HG03108 (cell line): ENCODE measurements around the gene RYR1.
"Not testable (repeated sequence)": the region's sequence is repeated elsewhere in the genome, so short reads cannot be mapped to it uniquely, and the experiment has no call there.

Experiments
- ATAC-seq: cut with Tn5 transposase; IDR thresholded peaks from one replicate; pipeline ENCODE4 v1.9.1; 2021; ENCODE audit warnings: moderate library complexity; ENCODE audit not compliant: unreplicated experiment

The RYR1 gene

GRCh38 chr19:38599722-38600121, 166.2 kb downstream of the RYR1 start:
- ATAC-seq, result no peak

DNA sequence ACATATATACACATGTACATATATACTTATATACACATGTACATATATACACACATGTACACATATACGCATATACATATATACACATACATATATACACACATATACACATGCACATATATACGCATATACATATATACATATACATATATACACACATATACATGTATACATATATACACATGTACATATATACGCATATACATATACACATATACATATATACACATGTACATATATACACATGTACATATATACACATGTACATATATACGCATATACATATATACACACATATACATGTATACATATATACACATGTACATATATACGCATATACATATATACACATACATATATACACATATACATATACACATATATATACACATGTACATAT, 169.4 kb downstream of the RYR1 start:
- not testable (repeated sequence) for ATAC-seq

DNA sequence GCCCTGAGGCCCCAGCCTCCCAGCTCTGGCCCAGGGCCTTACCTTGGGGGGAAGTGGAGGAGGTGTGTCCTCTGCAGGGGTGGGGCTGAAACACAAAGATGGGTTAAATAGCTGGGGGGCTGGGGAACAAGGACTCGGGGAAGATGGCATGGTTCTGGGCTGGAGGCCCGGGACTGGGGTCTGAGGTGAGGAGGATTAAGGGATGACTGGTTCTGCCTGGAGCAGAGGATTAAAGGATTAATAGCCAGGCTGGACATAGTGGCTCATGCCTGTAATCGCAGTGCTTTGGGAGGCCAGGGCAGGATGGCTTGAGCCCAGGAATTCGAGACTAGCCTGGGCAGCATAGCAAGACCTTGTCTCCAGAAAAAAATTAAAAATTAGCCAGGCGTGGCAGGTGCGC, 172.6 kb downstream of the RYR1 start:
- no peak for ATAC-seq

- no peak for ATAC-seq
Measured at GRCh38 chr19:38614289-38614688, 180.8 kb downstream of the RYR1 start.

DNA sequence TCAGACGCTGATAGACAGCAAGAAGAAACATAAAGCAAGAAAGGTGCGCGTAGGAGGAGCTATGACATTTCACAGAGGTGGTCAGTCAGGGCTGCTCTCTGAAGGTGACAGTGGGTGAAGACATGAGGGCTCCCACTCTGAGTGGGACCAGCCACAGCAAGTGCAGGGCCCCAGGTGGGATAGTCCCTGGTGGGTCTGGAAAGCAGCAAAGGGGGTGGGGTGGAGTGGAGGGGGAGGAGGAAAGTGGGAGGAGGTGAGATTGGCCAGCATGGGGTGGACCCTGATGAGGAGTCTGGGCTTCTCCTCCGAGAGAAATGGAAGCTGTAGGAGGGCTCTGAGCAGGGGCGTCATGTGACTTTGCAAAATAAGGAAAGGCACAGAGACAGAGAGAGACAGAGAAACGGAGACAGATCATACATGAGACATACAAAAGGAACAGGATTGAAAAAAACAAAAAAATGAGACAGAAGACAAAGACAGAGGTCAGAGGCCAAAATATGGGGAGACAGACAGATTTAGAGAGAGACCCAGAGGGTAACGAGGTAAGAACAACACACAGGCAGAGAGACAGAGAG, 181.6 kb downstream of the RYR1 start:
- no peak for ATAC-seq

DNA sequence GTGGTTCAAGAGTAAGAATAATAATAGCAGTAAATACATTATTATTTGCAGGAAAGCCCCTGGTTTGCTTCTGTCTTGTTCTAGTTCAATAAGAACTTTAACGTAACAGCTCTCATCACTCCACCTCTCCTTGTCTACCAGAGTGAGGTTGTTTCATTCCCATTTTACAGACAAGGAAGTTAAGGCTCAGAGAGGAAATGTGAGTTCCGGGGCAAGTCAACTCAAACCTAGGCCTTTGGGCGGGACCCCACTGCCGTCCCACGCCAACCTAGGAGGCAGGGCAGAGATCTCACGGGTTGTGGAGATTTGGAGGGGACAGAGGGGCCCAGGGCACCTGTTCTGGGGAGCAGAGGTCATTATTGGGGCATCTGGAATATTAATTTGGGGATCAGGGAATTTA, 182.8 kb downstream of the RYR1 start:
- no peak for ATAC-seq

- no peak for ATAC-seq
Measured at GRCh38 chr19:38617283-38617763, 183.8 kb downstream of the RYR1 start.

DNA sequence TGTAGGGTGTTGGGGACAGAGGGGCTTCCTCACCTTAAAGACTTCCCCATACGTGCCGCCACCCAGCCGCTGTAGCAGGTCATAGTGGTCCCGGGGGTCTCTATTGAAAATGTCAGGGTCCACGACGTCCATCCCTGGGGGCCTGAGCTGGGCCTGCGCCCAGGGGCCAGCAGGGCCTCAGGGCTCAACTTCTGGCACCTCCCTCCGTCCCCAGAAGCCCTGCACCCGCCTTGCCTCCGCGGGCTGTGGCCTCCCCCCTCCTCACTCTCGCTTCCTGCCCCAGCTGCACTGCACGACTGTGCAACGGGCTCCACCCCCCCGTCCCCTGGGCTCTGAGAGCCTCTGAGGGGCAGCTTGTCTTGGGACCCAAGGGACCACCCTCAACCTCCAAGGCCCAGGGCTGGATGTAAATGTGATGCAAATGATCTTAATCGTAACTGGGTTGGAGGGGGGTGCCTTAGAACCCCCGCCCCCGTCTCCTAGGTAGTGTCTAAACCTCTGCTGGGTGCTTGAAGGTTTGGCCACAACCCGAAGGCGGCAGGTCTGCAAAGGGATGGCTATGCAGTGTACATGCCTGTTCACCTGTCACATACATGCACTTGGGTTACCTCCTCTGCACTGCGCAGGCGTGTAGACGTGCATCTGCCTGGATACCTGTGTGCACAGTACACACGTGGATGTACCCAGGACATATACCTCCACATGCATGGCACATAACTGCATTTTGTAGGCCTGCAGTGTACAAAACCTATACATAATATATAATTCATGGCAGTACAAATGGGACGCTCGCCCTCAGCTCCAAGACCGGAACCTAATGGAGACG, 184.5 kb downstream of the RYR1 start, which contains the start of gene MAP4K1:
Gene MAP4K1 (minus strand): TSS at position 190 of the 826 bp plus-strand sequence. CDS start 58 bp downstream, at position 132.
- ATAC-seq, result peak; percentile 61

GRCh38 chr19:38618590-38619360, 185.3 kb downstream of the RYR1 start, which contains the start of gene EIF3K:
EIF3K (plus strand) TSS chr19:38619188; CDS start chr19:38619269, 81 bp downstream.
- ATAC-seq, result peak; percentile 47

- ATAC-seq, result no peak
Measured at GRCh38 chr19:38619361-38620174, 186.1 kb downstream of the RYR1 start.

GRCh38 chr19:38624822-38625221, 191.3 kb downstream of the RYR1 start:
- no peak for ATAC-seq

- ATAC-seq, result no peak
Measured at GRCh38 chr19:38626401-38626800, 192.9 kb downstream of the RYR1 start.

- ATAC-seq, result no peak
Measured at GRCh38 chr19:38629568-38629967, 196.1 kb downstream of the RYR1 start.

- not testable (repeated sequence) for ATAC-seq
Measured at GRCh38 chr19:38631301-38631700, 197.8 kb downstream of the RYR1 start.

DNA sequence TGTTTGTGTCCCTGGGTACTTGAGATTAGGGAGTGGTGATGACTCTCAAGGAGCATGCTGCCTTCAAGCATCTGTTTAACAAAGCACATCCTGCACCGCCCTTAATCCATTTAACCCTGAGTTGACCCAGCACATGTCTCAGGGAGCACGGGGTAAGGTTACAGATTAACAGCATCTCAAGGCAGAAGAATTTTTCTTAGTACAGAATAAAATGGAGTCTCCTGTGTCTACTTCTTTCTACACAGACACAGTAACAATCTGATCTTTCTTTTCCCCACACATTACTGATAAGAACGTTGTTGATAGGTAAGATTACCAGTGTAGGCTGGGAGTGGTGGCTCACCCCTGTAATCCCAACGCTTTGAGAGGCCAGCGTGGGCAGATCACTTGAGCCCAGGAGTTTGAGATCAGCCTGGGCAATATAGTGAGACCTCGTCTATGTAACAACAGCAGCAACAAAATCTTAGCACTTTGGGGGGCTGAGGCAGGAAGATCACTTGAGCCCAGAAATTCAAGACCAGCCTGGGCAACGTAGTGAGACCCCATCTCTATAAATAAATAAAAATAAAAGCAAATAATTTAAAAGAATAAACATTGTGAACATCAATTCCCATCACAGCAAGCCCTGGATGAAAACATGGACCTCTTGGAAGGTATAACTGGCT, 198.5 kb downstream of the RYR1 start:
- ATAC-seq, result not testable (repeated sequence)

DNA sequence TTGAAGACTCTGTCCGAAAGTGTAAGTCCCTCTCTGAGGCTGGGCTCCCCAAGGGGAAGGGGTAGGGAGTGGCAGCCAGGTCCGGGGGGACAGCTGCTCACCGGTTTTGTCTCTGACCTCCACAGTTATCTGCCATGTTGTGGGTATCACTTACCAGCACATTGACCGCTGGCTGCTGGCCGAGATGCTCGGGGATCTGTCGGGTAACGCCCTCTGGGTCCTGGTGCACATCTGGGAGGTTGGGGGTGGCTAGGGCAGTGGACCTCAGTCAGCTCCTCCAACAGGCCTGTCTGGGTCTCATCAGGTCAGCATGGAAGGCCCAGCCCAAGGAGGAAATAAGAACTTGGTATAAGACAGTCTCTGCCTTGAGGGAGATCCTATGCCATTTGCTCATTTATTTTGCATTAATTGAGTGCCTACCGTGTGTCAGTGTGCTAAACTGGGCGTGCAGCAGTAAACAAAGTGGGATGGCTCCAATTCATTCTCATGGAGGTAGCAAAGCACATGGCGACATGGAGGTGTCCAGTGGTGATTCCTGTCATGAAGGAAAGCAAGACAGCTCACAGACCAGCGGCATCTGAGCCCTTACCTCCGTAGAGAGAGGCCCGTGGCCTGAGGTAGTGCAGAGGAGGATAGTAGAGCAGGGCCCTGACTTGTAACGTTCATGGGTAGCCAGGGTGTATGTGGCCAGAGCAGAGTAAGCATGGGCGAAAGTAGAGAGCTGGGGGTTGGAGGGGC, 199.2 kb downstream of the RYR1 start:
- no peak for ATAC-seq

DNA sequence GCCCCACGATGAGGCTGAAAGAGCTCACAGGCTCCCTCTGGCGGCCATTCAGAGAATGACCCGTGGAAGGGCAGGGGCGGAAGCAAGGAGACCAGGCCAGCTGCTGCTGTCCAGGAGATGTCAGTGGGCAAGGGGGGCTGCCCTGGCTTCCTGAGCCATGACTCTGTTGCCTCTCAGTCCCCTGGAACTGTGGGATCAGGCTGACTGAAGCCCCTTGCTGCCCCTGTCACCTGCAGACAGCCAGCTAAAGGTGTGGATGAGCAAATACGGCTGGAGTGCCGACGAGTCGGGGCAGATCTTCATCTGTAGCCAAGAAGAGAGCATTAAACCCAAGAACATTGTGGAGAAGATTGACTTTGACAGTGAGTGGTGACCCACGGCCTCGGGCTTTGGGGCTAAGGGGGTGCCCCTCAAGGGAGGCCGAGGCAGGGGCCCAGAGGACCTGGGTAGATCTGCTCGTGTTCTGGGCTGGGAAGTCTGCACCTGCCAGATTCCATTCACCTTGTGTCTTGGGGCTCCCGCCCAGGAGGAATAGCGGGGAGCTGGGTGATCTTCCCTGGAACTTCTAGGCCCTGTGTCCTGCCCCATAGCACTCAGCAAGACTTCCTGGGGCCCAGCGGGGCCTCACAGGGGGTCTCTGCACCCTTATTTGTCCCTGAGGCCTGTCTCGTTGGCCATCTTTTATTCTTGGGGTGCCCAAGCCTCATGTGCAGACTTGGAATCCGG, 201.4 kb downstream of the RYR1 start:
- no peak for ATAC-seq

- no peak for ATAC-seq
Measured at GRCh38 chr19:38635483-38636399, 202.2 kb downstream of the RYR1 start.
